Measurements from ENCODE around the gene MAT2A. TPM values are rescaled to one million over a fixed set of nuclear protein-coding genes. Genes with fewer than 3 reads are reported as not detected.

The MAT2A gene
- total and polyA plus RNA-seq, 2 of the 8 experiments (the other 6 are each of a cell fraction or from before 2014, with no cell fraction given) = 255 to 307 TPM

- Histone ChIP-seq H3K36me3 (ENCODE audit: control insufficient read depth in 2 of 4, insufficient read depth in 4 of 4, low read length in 3 of 4) (peaks cover 18 to 46% (median 32%) of the 10 kb centered on the region in 4 experiments), H3K4me2 (ENCODE audit: insufficient read depth in 1 of 2, low read depth in 2 of 2, low read length in 2 of 2) (no peak overlapping the region), H3K9me3 (ENCODE audit: insufficient read depth in 2 of 2, low read depth in 1 of 2, low read length in 1 of 2) (no peaks in the 10 kb centered on the region), H4K20me1 (replicated peaks in 1 of 2; ENCODE audit: control insufficient read depth in 1 of 2, insufficient read depth in 2 of 2, low read length in 2 of 2) (peaks cover 2 to 3% of the 10 kb centered on the region in 2 experiments), H3K27me3 (replicated peaks in 1 of 4; ENCODE audit: control insufficient read depth in 3 of 4, extremely low read depth in 1 of 4, insufficient read depth in 3 of 4, low read length in 3 of 4) (no peaks in the 10 kb centered on the region), H3K23me2 (ENCODE audit: low read depth, low read length) (no peaks in the 10 kb centered on the region), H3K4ac (replicated peaks; ENCODE audit: insufficient read length, low read depth, low read length) (no peak overlapping the region), H2BK5ac (ENCODE audit: low read depth, low read length) (no peak overlapping the region), H3K9ac (replicated peaks in 1 of 4; ENCODE audit: extremely low read depth in 1 of 4, low read depth in 3 of 4, low read length in 3 of 4) (no peak overlapping the region), H2BK120ac (replicated peaks; ENCODE audit: low read depth, low read length) (no peak overlapping the region), H2BK20ac (ENCODE audit: low read length) (no peak overlapping the region), H3K23ac (ENCODE audit: insufficient read length) (no peak overlapping the region), H3K14ac (ENCODE audit: insufficient read length) (no peak overlapping the region), H3K18ac (ENCODE audit: extremely low read depth, low read length) (no peak overlapping the region), H3K4me3 (ENCODE audit: extremely low read depth in 1 of 4, insufficient read depth in 2 of 4, low read depth in 3 of 4, low read length in 4 of 4) (no peak overlapping the region), H3K27ac (ENCODE audit: low read depth, low read length) (no peak overlapping the region), H3K79me1 (ENCODE audit: low read depth, low read length) (no peaks in the 10 kb centered on the region), H2BK12ac (ENCODE audit: low read depth, low read length) (no peak overlapping the region), H2BK15ac (ENCODE audit: low read length) (no peak overlapping the region), H2AK5ac (ENCODE audit: low read depth, low read length) (no peak overlapping the region), H3K79me2 (ENCODE audit: control insufficient read depth in 1 of 2, insufficient read depth in 2 of 2, low read length in 2 of 2) (no peaks in the 10 kb centered on the region), H3K4me1 (replicated peaks in 1 of 4; ENCODE audit: control insufficient read depth in 3 of 4, insufficient read depth in 4 of 4, low read length in 3 of 4) (peaks cover 0 to 2% (median 0%) of the 10 kb centered on the region in 4 experiments; a peak in 1 of 7 replicates), H2AFZ (ENCODE audit: low read length) (no peak overlapping the region), H4K5ac (ENCODE audit: insufficient read length, low read depth, low read length) (no peak overlapping the region), H4K8ac (ENCODE audit: extremely low read depth, insufficient read depth, low read length) (no peak overlapping the region), H4K91ac (replicated peaks; ENCODE audit: insufficient read length, low read length) (no peak overlapping the region), H3K56ac (replicated peaks; ENCODE audit: insufficient read length, low read depth, low read length) (no peak overlapping the region)
- ChIA-PET CTCF (ENCODE audit: partially characterized antibody) (interaction anchor here (0.6 to 10.1 kb wide), 13 partner anchors 9 to 167 kb away, joined by 3 to 259 read pairs (median 4); partner anchors contain the start of genes GGCX, MAT2A and SH2D6), POLR2A (ENCODE audit: partially characterized antibody) (interaction anchor here (0.9 to 38.6 kb wide), 7 partner anchors 8 to 222 kb away, joined by 3 to 1889 read pairs (median 396); partner anchors contain the start of genes CAPG, ELMOD3, GGCX and MAT2A)
- WGBS, 2 experiments (ENCODE audit: extremely low coverage in 1 of 2, insufficient coverage in 1 of 2, insufficient read length in 1 of 2, insufficient replicate concordance in 2 of 2, low coverage in 1 of 2, low lambda C conversion rate in 2 of 2, missing lambda C conversion rate in 1 of 2) = 77% methylated on average over 4 of the region's 4 CpGs; no CpG with 5 or more reads in 1 of the 2 experiments
- FAIRE-seq (no peak), DNase-seq (ENCODE audit: low read depth in 1 of 2, low spot score in 2 of 2) (no peak)
- TF ChIP-seq SIN3A (conservative IDR thresholded peaks at IDR 0.05 in 1 of 2, IDR thresholded peaks at IDR 0.05 in 1 of 2; ENCODE audit: low read depth in 1 of 2, low read length in 2 of 2) (no peak), ZNF274 (IDR thresholded peaks at IDR 0.05; ENCODE audit: borderline replicate concordance, extremely low read depth, low read length) (no peak), NANOG (IDR thresholded peaks at IDR 0.05; ENCODE audit: insufficient read depth, low read depth, low read length, poor library complexity, severe bottlenecking) (no peak), TEAD4 (IDR thresholded peaks at IDR 0.05; ENCODE audit: low read depth, low read length) (no peak), EZH2 (IDR thresholded peaks at IDR 0.05; ENCODE audit: low read depth, low read length, severe bottlenecking) (no peak), JUND (IDR thresholded peaks at IDR 0.05; ENCODE audit: low read length) (no peak), BRCA1 (IDR thresholded peaks at IDR 0.05; ENCODE audit: low read depth, low read length) (no peak), TAF1 (IDR thresholded peaks at IDR 0.05; ENCODE audit: low read depth, low read length) (no peak)
Observed at GRCh38 chr2:85549826-85550225, 10.9 kb downstream of the MAT2A start.

All from H1 (cell line).